Smooth muscle cell (in vitro differentiated cells): ENCODE results near the gene CPN2. TPM values are rescaled to one million over a fixed set of nuclear protein-coding genes. Genes with fewer than 3 reads are reported as not detected.

Experiments
- DNase-seq: peaks from one replicate; lab custom pipeline; 2025; ENCODE audit not compliant: unreplicated experiment; lab: John Stamatoyannopoulos, UW
- H2AFZ ChIP-seq: fragments of 200-600 bp; sonication (generic); 2 replicates; pipeline ENCODE4 v1.6.0; 2016; ENCODE audit warnings: antibody characterized with exemption, low read depth, mild to moderate bottlenecking
- H3F3A ChIP-seq: fragments of 200-600 bp; sonication (generic); 2 replicates; pipeline ENCODE4 v1.6.0; 2017; ENCODE audit warnings: antibody characterized with exemption, low read depth
- H3K27ac ChIP-seq: fragments of 200-600 bp; sonication (generic); 2 replicates; pipeline ENCODE4 v1.5.1; 2016; ENCODE audit warnings: low read depth, mild to moderate bottlenecking
- H3K27me3 ChIP-seq: fragments of 200-600 bp; sonication (generic); 2 replicates; pipeline ENCODE4 v1.6.1; 2016; ENCODE audit warnings: low read depth, mild to moderate bottlenecking
- H3K36me3 ChIP-seq: fragments of 200-600 bp; sonication (generic); 2 replicates; pipeline ENCODE4 v1.5.1; 2016; ENCODE audit warnings: low read depth
- H3K4me1 ChIP-seq: fragments of 200-600 bp; sonication (generic); 2 replicates; pipeline ENCODE4 v1.5.1; 2016; ENCODE audit warnings: low read depth
- H3K4me2 ChIP-seq: fragments of 200-600 bp; sonication (generic); 2 replicates; pipeline ENCODE4 v1.6.0; 2016; ENCODE audit warnings: mild to moderate bottlenecking
- H3K4me3 ChIP-seq: fragments of 200-600 bp; sonication (generic); 2 replicates; pipeline ENCODE4 v1.5.1; 2016; ENCODE audit warnings: mild to moderate bottlenecking
- H3K79me2 ChIP-seq: fragments of 200-600 bp; sonication (generic); 2 replicates; pipeline ENCODE4 v1.6.0; 2016; ENCODE audit warnings: low read depth, mild to moderate bottlenecking
- H3K9ac ChIP-seq: fragments of 200-600 bp; sonication (generic); 2 replicates; pipeline ENCODE4 v1.6.0; 2016; ENCODE audit warnings: low read depth
- H3K9me3 ChIP-seq: fragments of 200-600 bp; sonication (generic); replicated peaks from 2 replicates; pipeline ENCODE4 v1.5.1; 2016; ENCODE audit warnings: low read depth
- H4K20me1 ChIP-seq: fragments of 200-600 bp; sonication (generic); 2 replicates; pipeline ENCODE4 v1.6.0; 2016; ENCODE audit warnings: low read depth
- CTCF ChIP-seq: fragments of 200-600 bp; sonication (generic); IDR thresholded peaks from 2 replicates; pipeline ENCODE4 v1.5.1; 2017; ENCODE audit warnings: borderline replicate concordance, mild to moderate bottlenecking, antibody characterized with exemption; ENCODE audit not compliant: insufficient read depth, poor library complexity, severe bottlenecking
- WGBS: methylation state at CpG from one replicate; pipeline ENCODE4 v1.1.7; 2016; ENCODE audit warnings: low lambda C conversion rate; 5-methylcytosine and 5-hydroxymethylcytosine counted together
- polyA plus RNA-seq: library from polyadenylated mRNA; unstranded; fragments of >200 nt; fragmentation: Nextera tagmentation; extraction: Ambion mirVana; gene quantifications from 2 replicates; pipeline ENCODE4 v1.2.1, GENCODE V29; 2016
- total RNA-seq: library from RNA; depleted of rRNA; stranded (reverse); fragments of >200 nt; gene quantifications from 2 replicates; pipeline ENCODE4 v1.2.3, GENCODE V29; 2014

CPN2 gene
- total and polyA plus RNA-seq, 2 experiments from 2014 or later, result 0.13 TPM; not detected in 1

- Histone ChIP-seq H3K4me1 (peaks cover 18% of the 10 kb centered on the region), H3K4me3 (peak overlapping the region; percentile 22), H2AFZ (no peak overlapping the region)
Observed at GRCh38 chr3:194397757-194398312, 46.7 kb upstream of the CPN2 start.

GRCh38 chr3:194396859-194397756, 46.0 kb upstream of the CPN2 start:
- no peaks in the 10 kb centered on the region for H3K79me2 ChIP-seq
- H3F3A ChIP-seq, result peaks cover 7% of the 10 kb centered on the region
- peaks cover 20% of the 10 kb centered on the region for H3K27me3 ChIP-seq
- H3K4me1 ChIP-seq, result peaks cover 18% of the 10 kb centered on the region
- TF ChIP-seq CTCF, result no peak
- WGBS, result 30% methylated on average over 62 of the region's 73 CpGs
- no peaks in the 10 kb centered on the region for H3K9me3 ChIP-seq
- no peak overlapping the region for H2AFZ ChIP-seq
- H3K36me3 ChIP-seq, result no peaks in the 10 kb centered on the region
- no peak for DNase-seq
- H3K4me2 ChIP-seq, result peak overlapping the region; percentile 80
- H3K4me3 ChIP-seq, result peak overlapping the region; percentile 22
- H4K20me1 ChIP-seq, result no peaks in the 10 kb centered on the region
- no peak overlapping the region for H3K9ac ChIP-seq
- H3K27ac ChIP-seq, result no peak overlapping the region

More at GRCh38 chr3:194397757-194398312, 46.7 kb upstream of the CPN2 start:
- no peaks in the 10 kb centered on the region for H3K79me2 ChIP-seq
- 41% methylated on average over 38 of the region's 38 CpGs for WGBS
- no peak for TF ChIP-seq CTCF
- H3K27me3 ChIP-seq, result peaks cover 20% of the 10 kb centered on the region
- H4K20me1 ChIP-seq, result no peaks in the 10 kb centered on the region
- H3F3A ChIP-seq, result peaks cover 7% of the 10 kb centered on the region
- no peak for DNase-seq
- H3K9ac ChIP-seq, result no peak overlapping the region
- peak overlapping the region; percentile 80 for H3K4me2 ChIP-seq
- H3K36me3 ChIP-seq, result no peaks in the 10 kb centered on the region
- H3K9me3 ChIP-seq, result no peaks in the 10 kb centered on the region
- H3K27ac ChIP-seq, result no peak overlapping the region

- Histone ChIP-seq H3K4me2 (peak overlapping the region; percentile 80), H3K36me3 (no peaks in the 10 kb centered on the region), H3F3A (peaks cover 7% of the 10 kb centered on the region), H3K79me2 (no peaks in the 10 kb centered on the region), H3K9me3 (no peaks in the 10 kb centered on the region), H3K27ac (peak overlapping the region; percentile 36), H3K4me1 (peaks cover 18% of the 10 kb centered on the region), H3K4me3 (peak overlapping the region; percentile 22), H3K9ac (no peak overlapping the region), H3K27me3 (peaks cover 20% of the 10 kb centered on the region), H4K20me1 (no peaks in the 10 kb centered on the region), H2AFZ (peak overlapping the region; percentile 43)
- DNase-seq, result no peak
- 49% methylated on average over 11 of the region's 13 CpGs for WGBS
- TF ChIP-seq CTCF, result no peak
Observed at GRCh38 chr3:194396539-194396858, 45.4 kb upstream of the CPN2 start.
